Activated T-cell treated with anti-CD3 and anti-CD28 coated beads, Interleukin-2, amount 50 U/mL, for 72 hours (primary cell): ENCODE data around the gene GPRASP2. TPM values are rescaled to one million over a fixed set of nuclear protein-coding genes. Genes with fewer than 3 reads are reported as not detected.
"Not testable (repeated sequence)": the region's sequence is repeated elsewhere in the genome, so short reads cannot be mapped to it uniquely, and the experiment has no call there.

Experiments used
- ATAC-seq, 2 donors: fragments of 150-1000 bp; cut with Tn5 transposase; replicated peaks in 1 of 2; 2 replicates each; pipeline ENCODE4 v1.10.0; 2021; ENCODE audit warnings: moderate library complexity in 2 of 2, mild to moderate bottlenecking in 1 of 2
- DNase-seq, 2 donors: peaks; one replicate each; pipeline ENCODE4 v3.0.0; 2021 to 2022; ENCODE audit warnings: mixed read lengths in 1 of 2
- H3K27ac Mint-ChIP-seq: one replicate; pipeline ENCODE4 v1.8.0; 2022; ENCODE audit warnings: mild to moderate bottlenecking, moderate library complexity, mixed read lengths
- H3K27me3 Mint-ChIP-seq: one replicate; pipeline ENCODE4 v1.8.0; 2022; ENCODE audit warnings: low read depth, mixed read lengths
- H3K36me3 Mint-ChIP-seq, 2 donors: one replicate each; pipeline ENCODE4 v1.8.0; 2022; ENCODE audit warnings: mixed read lengths in 2 of 2, mild to moderate bottlenecking in 1 of 2; ENCODE audit not compliant: insufficient read depth in 2 of 2
- H3K4me1 Mint-ChIP-seq: one replicate; pipeline ENCODE4 v1.8.0; 2022; ENCODE audit warnings: low read depth, mixed read lengths
- H3K4me3 Mint-ChIP-seq, 2 donors: one replicate each; pipeline ENCODE4 v1.8.0; 2022; ENCODE audit warnings: mild to moderate bottlenecking in 2 of 2, mixed read lengths in 2 of 2, moderate library complexity in 2 of 2
- H3K9me3 Mint-ChIP-seq, 2 donors: one replicate each; pipeline ENCODE4 v1.8.0; 2022; ENCODE audit warnings: mixed read lengths in 2 of 2
- total RNA-seq, 2 donors: library from RNA; stranded (reverse); gene quantifications; one replicate each; pipeline ENCODE4 v1.2.3, GENCODE V29; 2022

GPRASP2 gene
- total RNA-seq: 1 to 10 TPM in 1 of 2 donors, under 1 TPM in 1; 0.60 to 1.4 TPM

DNA sequence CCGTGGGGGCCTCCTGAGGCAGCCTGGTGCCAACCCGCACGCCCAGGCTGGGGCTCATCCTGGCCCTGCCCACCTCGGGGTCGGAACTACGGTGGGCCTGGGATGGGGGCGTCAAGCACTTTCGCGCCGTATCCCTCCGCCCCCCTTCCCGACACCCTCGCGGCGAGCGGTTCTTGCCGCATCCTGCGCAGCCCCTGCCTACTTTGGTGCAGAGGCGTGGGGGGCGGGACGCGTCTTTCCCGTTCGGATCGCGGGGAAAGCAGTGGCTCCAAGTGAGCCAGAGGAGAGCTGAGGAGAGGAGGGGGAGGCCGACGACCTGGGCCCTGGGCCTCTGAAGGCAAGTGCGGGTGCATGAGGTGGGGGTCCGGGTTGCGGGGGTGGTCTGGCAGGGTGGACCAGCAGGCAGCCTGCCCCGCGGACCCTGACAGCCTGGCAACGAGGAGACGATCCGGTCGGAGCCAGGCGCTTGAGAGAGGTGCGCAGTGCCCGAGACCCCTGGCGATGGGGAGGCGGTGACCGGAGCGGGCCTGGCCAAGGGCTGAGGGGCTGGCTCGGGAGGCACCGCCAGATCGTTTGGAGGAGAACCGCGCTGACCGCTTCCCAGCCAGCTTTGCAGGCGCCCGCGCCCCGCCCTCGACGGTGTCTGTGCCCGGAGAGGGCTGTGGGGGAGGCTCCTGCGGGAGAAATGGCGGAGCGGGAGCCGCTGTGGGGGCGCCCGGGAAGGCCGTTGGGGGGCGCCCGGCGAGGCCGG, at the start of gene GPRASP2:
TSS of gene GPRASP2 (plus strand) at position 233 of the 751 bp plus-strand sequence. CDS start 2,422 bp downstream, outside the sequence.
- DNase-seq (peak; percentile 19 to 23), ATAC-seq (peak; percentile 57 to 74)
- peak within 1 kb of the TSS; percentile 79 to 89 for H3K4me3 Mint-ChIP-seq
- no peaks in the 10 kb centered on the region for H3K9me3 Mint-ChIP-seq
- H3K4me1 Mint-ChIP-seq: peaks cover 15% of the 10 kb centered on the region
- no peaks in the 10 kb centered on the region for H3K36me3 Mint-ChIP-seq
- H3K27ac Mint-ChIP-seq: no peak within 1 kb of the TSS
- H3K27me3 Mint-ChIP-seq: peaks cover 38% of the 10 kb centered on the region

GRCh38 chrX:102663820-102664219, 48.4 kb upstream of the GPRASP2 start:
- not testable (repeated sequence) for H3K27me3 Mint-ChIP-seq, H3K27ac Mint-ChIP-seq, H3K4me3 Mint-ChIP-seq, ATAC-seq, DNase-seq, H3K9me3 Mint-ChIP-seq
- Mint-ChIP-seq H3K4me1 (peaks cover 15% of the 10 kb centered on the region), H3K36me3 (peaks cover 11 to 19% of the 10 kb centered on the region in 2 donors)

- not testable (repeated sequence) for H3K4me1 Mint-ChIP-seq, H3K4me3 Mint-ChIP-seq, H3K27ac Mint-ChIP-seq, H3K27me3 Mint-ChIP-seq, ATAC-seq, DNase-seq
- Mint-ChIP-seq H3K36me3 (peaks cover 14 to 23% of the 10 kb centered on the region in 2 donors), H3K9me3 (peaks cover 7 to 11% of the 10 kb centered on the region in 2 donors)
Measured at GRCh38 chrX:102667034-102667433, 45.2 kb upstream of the GPRASP2 start.

- ATAC-seq: no peak
- Mint-ChIP-seq H3K4me3 (no peak overlapping the region), H3K9me3 (peaks cover 7 to 11% of the 10 kb centered on the region in 2 donors), H3K4me1 (no peaks in the 10 kb centered on the region), H3K36me3 (peaks cover 14 to 21% of the 10 kb centered on the region in 2 donors), H3K27ac (no peak overlapping the region), H3K27me3 (no peaks in the 10 kb centered on the region)
- DNase-seq: no peak
Measured at GRCh38 chrX:102669526-102669925, 42.7 kb upstream of the GPRASP2 start.

GRCh38 chrX:102672856-102673255, 39.4 kb upstream of the GPRASP2 start:
- Mint-ChIP-seq H3K27me3 (peaks cover 7% of the 10 kb centered on the region), H3K27ac (no peak overlapping the region), H3K9me3 (peaks cover 5 to 6% of the 10 kb centered on the region in 2 donors), H3K4me3 (no peak overlapping the region), H3K4me1 (no peaks in the 10 kb centered on the region), H3K36me3 (peaks cover 8 to 10% of the 10 kb centered on the region in 2 donors)
- DNase-seq: no peak
- ATAC-seq: no peak

- Mint-ChIP-seq H3K9me3 (peaks cover 8 to 10% of the 10 kb centered on the region in 2 donors), H3K27me3 (peaks cover 14% of the 10 kb centered on the region), H3K36me3 (peaks cover 7 to 12% of the 10 kb centered on the region in 2 donors)
- not testable (repeated sequence) for H3K4me3 Mint-ChIP-seq, ATAC-seq, H3K4me1 Mint-ChIP-seq, H3K27ac Mint-ChIP-seq, DNase-seq
Measured at GRCh38 chrX:102677479-102677878, 34.8 kb upstream of the GPRASP2 start.

DNA sequence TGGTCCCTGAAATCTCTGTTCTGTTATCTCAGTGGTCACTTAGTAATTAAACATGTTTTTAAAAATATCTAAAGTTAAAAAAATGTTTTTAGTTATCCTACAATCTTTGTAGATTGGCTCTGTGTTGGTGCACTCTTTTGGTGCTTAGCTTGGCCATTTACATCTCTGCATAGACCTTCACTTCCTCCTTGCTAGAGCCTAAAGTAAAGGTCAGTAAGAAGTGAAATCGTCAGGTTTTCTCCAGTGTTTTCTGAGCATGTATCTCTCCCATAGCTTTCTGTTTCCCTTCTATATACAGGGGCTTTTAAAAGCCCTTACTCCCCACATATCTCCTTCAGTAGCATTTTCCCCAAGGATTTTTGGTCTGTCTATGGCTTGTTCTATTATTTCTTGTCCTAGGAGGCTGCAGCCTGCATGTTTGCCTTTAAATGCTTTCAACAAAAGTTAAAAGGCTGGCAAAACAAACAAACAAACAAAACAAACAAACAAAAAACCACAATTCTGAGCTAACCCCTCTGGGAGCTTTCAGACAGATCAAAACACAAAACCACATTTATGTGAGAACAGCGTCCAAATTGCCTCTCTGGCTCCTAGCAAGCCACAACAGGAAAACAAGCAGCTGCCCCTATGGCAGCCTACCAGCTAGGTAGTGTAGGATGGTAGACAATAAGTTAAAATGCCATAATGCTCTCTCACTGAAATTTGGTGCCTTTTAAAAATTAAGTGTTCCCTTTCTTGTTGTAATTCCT, 27.3 kb upstream of the GPRASP2 start:
- Mint-ChIP-seq H3K4me3 (no peak overlapping the region), H3K27me3 (no peaks in the 10 kb centered on the region), H3K9me3 (peaks cover 4 to 8% of the 10 kb centered on the region in 2 donors), H3K4me1 (no peaks in the 10 kb centered on the region), H3K36me3 (peaks cover 7 to 10% of the 10 kb centered on the region in 2 donors), H3K27ac (no peak overlapping the region)
- ATAC-seq (no peak), DNase-seq (no peak)

GRCh38 chrX:102694749-102695148, 17.5 kb upstream of the GPRASP2 start:
- Mint-ChIP-seq H3K4me1 (no peaks in the 10 kb centered on the region), H3K36me3 (peaks cover 0 to 9% of the 10 kb centered on the region in 2 donors), H3K4me3 (no peak overlapping the region), H3K9me3 (peaks cover 0 to 3% of the 10 kb centered on the region in 2 donors), H3K27ac (no peak overlapping the region), H3K27me3 (peaks cover 29% of the 10 kb centered on the region)
- ATAC-seq: no peak
- no peak for DNase-seq

- DNase-seq: no peak
- Mint-ChIP-seq H3K36me3 (peaks cover 0 to 3% of the 10 kb centered on the region in 2 donors), H3K27me3 (peaks cover 20% of the 10 kb centered on the region), H3K4me3 (no peak overlapping the region), H3K4me1 (no peaks in the 10 kb centered on the region), H3K27ac (no peak overlapping the region), H3K9me3 (no peaks in the 10 kb centered on the region)
- ATAC-seq: no peak
Measured at GRCh38 chrX:102696306-102696705, 15.9 kb upstream of the GPRASP2 start.

GRCh38 chrX:102697494-102697893, 14.8 kb upstream of the GPRASP2 start:
- no peak for ATAC-seq
- H3K9me3 Mint-ChIP-seq: peaks cover 0 to 3% of the 10 kb centered on the region in 2 donors
- no peak for DNase-seq
- no peaks in the 10 kb centered on the region for H3K4me1 Mint-ChIP-seq
- H3K27ac Mint-ChIP-seq: no peak overlapping the region
- peaks cover 20% of the 10 kb centered on the region for H3K27me3 Mint-ChIP-seq
- peaks cover 0 to 3% of the 10 kb centered on the region in 2 donors for H3K36me3 Mint-ChIP-seq
- H3K4me3 Mint-ChIP-seq: no peak overlapping the region

- DNase-seq: no peak
- no peak for ATAC-seq
- no peak overlapping the region for H3K27ac Mint-ChIP-seq
- H3K9me3 Mint-ChIP-seq: no peaks in the 10 kb centered on the region
- no peaks in the 10 kb centered on the region for H3K36me3 Mint-ChIP-seq
- no peak overlapping the region for H3K4me3 Mint-ChIP-seq
- H3K4me1 Mint-ChIP-seq: peaks cover 15% of the 10 kb centered on the region
- H3K27me3 Mint-ChIP-seq: peaks cover 51% of the 10 kb centered on the region
Measured at GRCh38 chrX:102708900-102709299, 3.3 kb upstream of the GPRASP2 start.

- DNase-seq (no peak), ATAC-seq (no peak)
- Mint-ChIP-seq H3K36me3 (no peaks in the 10 kb centered on the region), H3K4me3 (peak overlapping the region; percentile 79 to 89), H3K9me3 (no peaks in the 10 kb centered on the region), H3K4me1 (peaks cover 15% of the 10 kb centered on the region), H3K27me3 (peaks cover 44% of the 10 kb centered on the region), H3K27ac (no peak overlapping the region)
Measured at GRCh38 chrX:102711872-102712215, 404 bp upstream of the GPRASP2 start.

GRCh38 chrX:102712981-102713625, 855 bp downstream of the GPRASP2 start:
- Mint-ChIP-seq H3K27me3 (peaks cover 35% of the 10 kb centered on the region), H3K4me1 (peaks cover 15% of the 10 kb centered on the region), H3K27ac (no peak overlapping the region), H3K9me3 (no peaks in the 10 kb centered on the region), H3K4me3 (peak overlapping the region; percentile 79 to 89), H3K36me3 (no peaks in the 10 kb centered on the region)
- ATAC-seq (peak; percentile 25 to 31), DNase-seq (no peak)
